GM23338 (cell line): Measurements from ENCODE around the gene TELO2. TPM values are rescaled to one million over a fixed set of nuclear protein-coding genes. Genes with fewer than 3 reads are reported as not detected.

Source experiments
- ATAC-seq: fragments of 200-7000 bp; cut with Tn5 transposase; 3 replicates; pipeline ENCODE4 v1.9.1; 2020
- DNase-seq: peaks from one replicate; pipeline ENCODE4 v3.0.0-alpha.2; 2015; ENCODE audit warnings: low spot score
- H2AFZ ChIP-seq: fragments of 200-600 bp; sonication (generic); 2 replicates; pipeline ENCODE4 v1.8.0; 2016; ENCODE audit warnings: antibody characterized with exemption, mild to moderate bottlenecking, moderate library complexity
- H3F3A ChIP-seq: fragments of 200-600 bp; sonication (generic); replicated peaks from 2 replicates; pipeline ENCODE4 v1.8.0; 2017; ENCODE audit warnings: antibody characterized with exemption, mixed run types, low read depth
- H3K27ac ChIP-seq: fragments of 200-600 bp; sonication (generic); 2 replicates; pipeline ENCODE4 v1.6.1; 2016; ENCODE audit warnings: low read depth
- H3K27me3 ChIP-seq: fragments of 200-600 bp; sonication (generic); 2 replicates; pipeline ENCODE4 v1.8.0; 2016; ENCODE audit warnings: mild to moderate bottlenecking, mixed run types, moderate library complexity; ENCODE audit not compliant: insufficient read depth
- H3K36me3 ChIP-seq: fragments of 200-600 bp; sonication (generic); 2 replicates; pipeline ENCODE4 v1.8.0; 2016; ENCODE audit warnings: mild to moderate bottlenecking; ENCODE audit not compliant: insufficient read depth
- H3K4me1 ChIP-seq: fragments of 200-600 bp; sonication (generic); 2 replicates; pipeline ENCODE4 v1.8.0; 2016; ENCODE audit warnings: mild to moderate bottlenecking, moderate library complexity; ENCODE audit not compliant: insufficient read depth
- H3K4me2 ChIP-seq: fragments of 200-600 bp; sonication (generic); 2 replicates; pipeline ENCODE4 v1.7.1; 2017; ENCODE audit warnings: mixed run types
- H3K4me3 ChIP-seq: fragments of 200-600 bp; sonication (generic); 2 replicates; pipeline ENCODE4 v1.6.1; 2016; ENCODE audit warnings: mixed run types
- H3K79me2 ChIP-seq: fragments of 200-600 bp; sonication (generic); replicated peaks from 2 replicates; pipeline ENCODE4 v1.8.0; 2017; ENCODE audit warnings: mild to moderate bottlenecking; ENCODE audit not compliant: insufficient read depth
- H3K9me2 ChIP-seq: fragments of 200-600 bp; sonication (generic); 2 replicates; pipeline ENCODE4 v1.8.0; 2017; ENCODE audit not compliant: insufficient read depth
- H4K20me1 ChIP-seq: fragments of 200-600 bp; sonication (generic); replicated peaks from 2 replicates; pipeline ENCODE4 v1.8.0; 2017; ENCODE audit warnings: mild to moderate bottlenecking; ENCODE audit not compliant: insufficient read depth
- H3K27ac Mint-ChIP-seq: 2 replicates; pipeline ENCODE4 v1.8.0; 2020; ENCODE audit warnings: inconsistent platforms, mild to moderate bottlenecking, moderate library complexity, mixed read lengths
- H3K27me3 Mint-ChIP-seq: 3 replicates; pipeline ENCODE4 v1.8.0; 2022; ENCODE audit warnings: low read depth, mild to moderate bottlenecking, moderate library complexity, mixed read lengths, inconsistent platforms; ENCODE audit not compliant: insufficient read depth, poor library complexity
- H3K36me3 Mint-ChIP-seq: 3 replicates; pipeline ENCODE4 v1.8.0; 2021; ENCODE audit warnings: low read depth, mild to moderate bottlenecking, inconsistent platforms, moderate library complexity, mixed read lengths
- H3K4me1 Mint-ChIP-seq: 3 replicates; pipeline ENCODE4 v1.8.0; 2020; ENCODE audit warnings: mild to moderate bottlenecking, inconsistent platforms, mixed read lengths
- H3K4me3 Mint-ChIP-seq: 3 replicates; pipeline ENCODE4 v1.8.0; 2021; ENCODE audit warnings: moderate library complexity, mild to moderate bottlenecking, inconsistent platforms, mixed read lengths
- H3K9me3 Mint-ChIP-seq: 3 replicates; pipeline ENCODE4 v1.8.0; 2020; ENCODE audit warnings: moderate library complexity, mild to moderate bottlenecking, inconsistent platforms, mixed read lengths
- CREB1 ChIP-seq: fragments of 250-450 bp; sonication (Bioruptor Pico); IDR thresholded peaks from 2 replicates; pipeline ENCODE4 v1.5.0; 2020; ENCODE audit warnings: low read depth, mild to moderate bottlenecking, moderate library complexity
- CTCF ChIP-seq, 2 experiments: fragments of 200-600 bp in 1 of 2; sonication (generic) in 1 of 2; conservative IDR thresholded peaks; 2 replicates each; pipeline versions ENCODE4 v1.5.1 to v1.6.1; 2016 to 2017; ENCODE audit warnings: antibody characterized with exemption in 2 of 2, low read depth in 2 of 2, mild to moderate bottlenecking in 2 of 2, moderate library complexity in 1 of 2
- EZH2 ChIP-seq: fragments of 200-600 bp; sonication (generic); IDR thresholded peaks from one replicate; pipeline ENCODE4 v1.8.0; 2017; ENCODE audit warnings: antibody characterized with exemption, mild to moderate bottlenecking, low read depth; ENCODE audit not compliant: unreplicated experiment
- EZH2phosphoT487 ChIP-seq: fragments of 200-600 bp; sonication (generic); IDR thresholded peaks from one replicate; pipeline ENCODE4 v1.8.1; 2018; ENCODE audit warnings: antibody characterized with exemption; ENCODE audit not compliant: unreplicated experiment
- JUNB ChIP-seq: IDR thresholded peaks from one replicate; pipeline ENCODE4 v1.6.1; 2016; ENCODE audit warnings: antibody characterized with exemption; ENCODE audit not compliant: unreplicated experiment
- NANOG ChIP-seq: IDR thresholded peaks from 2 replicates; pipeline ENCODE4 v1.6.1; 2016; ENCODE audit warnings: antibody characterized with exemption, borderline replicate concordance
- POLR2AphosphoS5 ChIP-seq: IDR thresholded peaks from 2 replicates; pipeline ENCODE4 v1.6.1; 2016; ENCODE audit warnings: antibody characterized with exemption, low read depth
- STAT1 ChIP-seq: IDR thresholded peaks from one replicate; pipeline ENCODE4 v1.6.1; 2016; ENCODE audit warnings: antibody characterized with exemption; ENCODE audit not compliant: unreplicated experiment
- ZNF114 ChIP-seq: fragments of 250-450 bp; sonication (Bioruptor Pico); IDR thresholded peaks from 2 replicates; pipeline ENCODE4 v1.5.0; 2020; ENCODE audit warnings: mild to moderate bottlenecking, moderate library complexity
- ZNF331 ChIP-seq: fragments of 250-450 bp; sonication (Bioruptor Pico); IDR thresholded peaks from 2 replicates; pipeline ENCODE4 v1.5.0; 2020; ENCODE audit warnings: low read depth, mild to moderate bottlenecking, moderate library complexity
- ZNF462 ChIP-seq: fragments of 250-450 bp; sonication (Bioruptor Pico); IDR thresholded peaks from 2 replicates; pipeline ENCODE4 v1.5.0; 2020; ENCODE audit warnings: mild to moderate bottlenecking, moderate library complexity
- polyA plus RNA-seq: library from polyadenylated mRNA; unstranded; fragments of >200 nt; fragmentation: Nextera tagmentation; extraction: Ambion mirVana; gene quantifications from 2 replicates; pipeline ENCODE4 v1.2.1, GENCODE V29; 2016
- total RNA-seq: library from RNA; depleted of rRNA; stranded (reverse); fragments of >200 nt; shearing (Covaris generic); gene quantifications from 2 replicates; pipeline ENCODE4 v1.2.3, GENCODE V29; 2014
- TF ChIP-seq, protein P1 (sequence below): IDR thresholded peaks from 2 replicates; pipeline ENCODE4 v1.6.1; 2016; ENCODE audit warnings: antibody characterized with exemption

The TELO2 gene
- total and polyA plus RNA-seq, 2 experiments from 2014 or later: 45.4 to 76.0 TPM

GRCh38 chr16:1559446-1559975 is 66.4 kb downstream of the TELO2 start:
- no peaks in the 10 kb centered on the region for H3K36me3 ChIP-seq
- H3K27ac Mint-ChIP-seq: no peak overlapping the region

More at GRCh38 chr16:1559446-1559975, 66.4 kb downstream of the TELO2 start:
- ATAC-seq (no peak), DNase-seq (no peak)
- TF ChIP-seq STAT1 (no peak), CREB1 (CRISPR knock-in tag) (no peak), POLR2AphosphoS5 (no peak), CTCF (conservative IDR thresholded peaks at IDR 0.05; ENCODE audit: low read depth in 2 of 2) (no peak), EZH2 (no peak), ZNF114 (CRISPR knock-in tag) (no peak), JUNB (no peak), ZNF462 (no peak), NANOG (no peak), EZH2phosphoT487 (no peak), ZNF331 (CRISPR knock-in tag) (no peak)
- TF ChIP-seq, protein P1, sequence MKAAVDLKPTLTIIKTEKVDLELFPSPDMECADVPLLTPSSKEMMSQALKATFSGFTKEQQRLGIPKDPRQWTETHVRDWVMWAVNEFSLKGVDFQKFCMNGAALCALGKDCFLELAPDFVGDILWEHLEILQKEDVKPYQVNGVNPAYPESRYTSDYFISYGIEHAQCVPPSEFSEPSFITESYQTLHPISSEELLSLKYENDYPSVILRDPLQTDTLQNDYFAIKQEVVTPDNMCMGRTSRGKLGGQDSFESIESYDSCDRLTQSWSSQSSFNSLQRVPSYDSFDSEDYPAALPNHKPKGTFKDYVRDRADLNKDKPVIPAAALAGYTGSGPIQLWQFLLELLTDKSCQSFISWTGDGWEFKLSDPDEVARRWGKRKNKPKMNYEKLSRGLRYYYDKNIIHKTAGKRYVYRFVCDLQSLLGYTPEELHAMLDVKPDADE: no peak
- Mint-ChIP-seq H3K36me3 (peaks cover 33% of the 10 kb centered on the region), H3K4me1 (peaks cover 7% of the 10 kb centered on the region; the same call in 2 of the 3 replicates), H3K9me3 (no peaks in the 10 kb centered on the region), H3K4me3 (no peak overlapping the region), H3K27me3 (peaks cover 1% of the 10 kb centered on the region)
- Histone ChIP-seq H3K4me3 (no peak overlapping the region), H3K79me2 (no peaks in the 10 kb centered on the region), H3K9me2 (no peaks in the 10 kb centered on the region), H4K20me1 (no peaks in the 10 kb centered on the region), H3K4me1 (no peaks in the 10 kb centered on the region), H3K4me2 (no peak overlapping the region), H3K27me3 (no peaks in the 10 kb centered on the region), H2AFZ (no peak overlapping the region), H3K27ac (no peak overlapping the region; the same call in 1 of the 2 replicates), H3F3A (no peaks in the 10 kb centered on the region)
